Adrenal gland (tissue), 12 donors: ENCODE results near the gene STX3. TPM values are rescaled to one million over a fixed set of nuclear protein-coding genes. Genes with fewer than 3 reads are reported as not detected.
"Not testable (repeated sequence)": the region's sequence is repeated elsewhere in the genome, so short reads cannot be mapped to it uniquely, and the experiment has no call there.

Experiments
- DNase-seq, 7 donors: peaks; one replicate each; pipeline ENCODE4 v3.0.0-alpha.2; 2019 to 2020
- H3K27ac ChIP-seq, 5 donors: fragments of 200-600 bp; sonication (generic) in 4 of 5; 1 replicate in 3 of 5; 2 replicates in 2 of 5; pipeline versions ENCODE4 v1.5.1 to v1.8.0; 2016 to 2020; ENCODE audit warnings: mild to moderate bottlenecking in 1 of 5
- H3K27me3 ChIP-seq: fragments of 200-600 bp; 2 replicates; pipeline ENCODE4 v1.8.0; 2021
- H3K36me3 ChIP-seq, 2 donors: fragments of 200-600 bp; replicated peaks in 1 of 2; 1 replicate in 1 of 2; 2 replicates in 1 of 2; pipeline versions ENCODE4 v1.5.1 to v1.8.0; 2018 to 2022
- H3K4me1 ChIP-seq, 2 donors: fragments of 200-600 bp; replicated peaks in 1 of 2; 1 replicate in 1 of 2; 2 replicates in 1 of 2; pipeline versions ENCODE4 v1.5.1 to v1.8.0; 2018 to 2021
- H3K4me3 ChIP-seq, 4 donors: fragments of 200-600 bp; sonication (generic) in 3 of 4; one replicate each; pipeline ENCODE4 v1.5.1; 2016 to 2018
- H3K9me3 ChIP-seq, 3 donors: fragments of 200-600 bp; sonication (generic) in 1 of 3; replicated peaks in 1 of 3; 1 replicate in 2 of 3; 2 replicates in 1 of 3; pipeline versions ENCODE4 v1.5.1 to v1.8.0; 2016 to 2021
- POLR2A ChIP-seq, 2 donors: fragments of 450-650 bp; IDR thresholded peaks; one replicate each; pipeline ENCODE4 v1.6.1; 2017; ENCODE audit warnings: antibody characterized with exemption in 2 of 2, mild to moderate bottlenecking in 2 of 2, moderate library complexity in 1 of 2
- WGBS, 4 donors: extraction: QIAGEN DNeasy Blood & Tissue Kit in 2 of 4; methylation state at CpG; one replicate each; pipeline versions ENCODE4 v1.1.5 to v1.1.7; 2013 to 2017; 5-methylcytosine and 5-hydroxymethylcytosine counted together
- intact Hi-C, 2 donors: fragments of 100-400 bp; cut with DNase I; formaldehyde crosslinking; loops; one replicate each; pipeline versions ENCODE4 v1.14.1 to v1.15.0; 2022 to 2023
- polyA plus RNA-seq, 3 donors: library from polyadenylated mRNA; stranded (reverse); fragments of 200-250 nt in 2 of 3; fragments of 350-450 nt in 1 of 3; fragmentation: Illumina TruSeq in 1 of 3; extraction: RNeasy Lipid Tissue Mini Kit (QIAGEN cat#74804) in 1 of 3; gene quantifications; one replicate each; pipeline ENCODE4 v1.2.3, GENCODE V29; 2013 to 2014
- total RNA-seq, 9 donors: library from RNA; depleted of rRNA in 4 of 9; stranded (reverse); fragments of >200 nt in 4 of 9; fragments of 120-200 nt in 1 of 9; fragmentation: NEBNext Ultra II Directional in 1 of 9; extraction: Animal tissue kit (Norgen Biotek cat#: 25700) in 1 of 9; gene quantifications; one replicate each; pipeline versions ENCODE4 v1.1.0 to v1.2.4, GENCODE V29; 2013 to 2023
- TF ChIP-seq, protein P1 (sequence below), 6 experiments: fragments of 450-650 bp in 4 of 6; fragments of 200-600 bp in 2 of 6; sonication (generic) in 1 of 6; IDR thresholded peaks; 1 replicate in 5 of 6; 2 replicates in 1 of 6; pipeline versions ENCODE4 v1.5.1 to v1.8.0; 2016 to 2021; ENCODE audit warnings: antibody characterized with exemption in 6 of 6, mild to moderate bottlenecking in 2 of 6, moderate library complexity in 1 of 6
- donor health status: healthy with polysubstance abuse.
- donor health status: Bipolar disorder and iron deficiency.
- donor health status: DM: yes; HTN: yes; CAD: no.
- donor health status: DM: no; HTN: no; CAD: no.
- donor health status: DM: no; HTN: no; CAD: no.
- donor health status: DM: yes; HTN: yes; CAD: no.

The STX3 gene
- total and polyA plus RNA-seq, 12 donors: 12.3 to 63.2 (median 30.1) TPM

DNA sequence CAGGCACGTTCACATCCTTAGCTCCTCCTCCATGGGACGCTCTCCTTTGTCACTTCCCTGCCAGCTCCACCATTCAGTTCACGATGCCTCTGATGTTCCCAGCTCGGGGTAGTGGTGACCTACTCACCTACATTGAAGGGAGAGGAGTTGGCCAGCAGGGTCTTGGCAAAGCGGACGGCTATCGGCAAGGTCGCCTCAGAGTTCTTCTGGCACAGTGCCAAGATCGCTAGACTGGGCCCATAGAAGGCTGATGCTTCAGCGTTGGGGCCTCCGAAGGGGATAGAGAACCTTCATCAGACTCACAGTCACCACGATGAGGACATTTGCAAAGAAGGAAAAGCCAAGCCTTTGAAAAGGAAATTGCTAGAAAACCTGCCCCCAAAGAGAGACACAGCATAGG is 87.1 kb downstream of the STX3 start:
- Histone ChIP-seq H3K9me3 (no peaks in the 10 kb centered on the region), H3K27me3 (no peaks in the 10 kb centered on the region), H3K27ac (no peak overlapping the region), H3K36me3 (no peaks in the 10 kb centered on the region), H3K4me1 (no peaks in the 10 kb centered on the region), H3K4me3 (no peak overlapping the region)
- TF ChIP-seq, protein P1, sequence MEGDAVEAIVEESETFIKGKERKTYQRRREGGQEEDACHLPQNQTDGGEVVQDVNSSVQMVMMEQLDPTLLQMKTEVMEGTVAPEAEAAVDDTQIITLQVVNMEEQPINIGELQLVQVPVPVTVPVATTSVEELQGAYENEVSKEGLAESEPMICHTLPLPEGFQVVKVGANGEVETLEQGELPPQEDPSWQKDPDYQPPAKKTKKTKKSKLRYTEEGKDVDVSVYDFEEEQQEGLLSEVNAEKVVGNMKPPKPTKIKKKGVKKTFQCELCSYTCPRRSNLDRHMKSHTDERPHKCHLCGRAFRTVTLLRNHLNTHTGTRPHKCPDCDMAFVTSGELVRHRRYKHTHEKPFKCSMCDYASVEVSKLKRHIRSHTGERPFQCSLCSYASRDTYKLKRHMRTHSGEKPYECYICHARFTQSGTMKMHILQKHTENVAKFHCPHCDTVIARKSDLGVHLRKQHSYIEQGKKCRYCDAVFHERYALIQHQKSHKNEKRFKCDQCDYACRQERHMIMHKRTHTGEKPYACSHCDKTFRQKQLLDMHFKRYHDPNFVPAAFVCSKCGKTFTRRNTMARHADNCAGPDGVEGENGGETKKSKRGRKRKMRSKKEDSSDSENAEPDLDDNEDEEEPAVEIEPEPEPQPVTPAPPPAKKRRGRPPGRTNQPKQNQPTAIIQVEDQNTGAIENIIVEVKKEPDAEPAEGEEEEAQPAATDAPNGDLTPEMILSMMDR (IDR thresholded peaks at IDR 0.05): no peak
- no peak for TF ChIP-seq POLR2A (IDR thresholded peaks at IDR 0.05)
- intact Hi-C loops: no loop called here
- peak in 1 of 7 donors; percentile 16 for DNase-seq
- WGBS, 4 donors: 59 to 72% (median 61%) methylated on average over 9 to 12 of the region's 12 CpGs

DNA sequence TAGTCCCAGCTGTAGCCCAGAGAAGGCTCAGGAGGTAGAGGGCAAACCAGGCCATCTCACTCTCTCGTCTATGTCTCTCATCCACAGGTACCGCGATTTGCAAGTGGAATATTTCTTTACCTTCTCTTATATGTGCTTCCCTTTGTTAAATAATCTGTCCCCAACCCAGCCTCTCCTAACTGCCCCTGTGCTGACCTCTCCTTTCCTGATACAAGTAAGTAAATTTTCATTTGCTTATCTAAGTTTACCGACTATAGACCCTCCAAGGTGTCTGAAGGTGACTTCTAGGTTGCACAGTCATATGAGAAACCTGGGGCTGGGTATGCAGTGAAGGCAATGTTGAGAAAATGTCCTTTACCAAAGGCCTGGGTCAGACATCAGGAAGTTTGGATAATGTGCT is 90.2 kb downstream of the STX3 start, which contains the start of gene CBLIF:
Gene CBLIF, minus strand, starts transcription at position 101 of the 400 bp plus-strand sequence. Its CDS starts 46 bp downstream, at position 55.
- H3K4me1 ChIP-seq: no peaks in the 10 kb centered on the region
- no peak for TF ChIP-seq POLR2A (IDR thresholded peaks at IDR 0.05)
- TF ChIP-seq, protein P1 (IDR thresholded peaks at IDR 0.05): no peak
- no peak for DNase-seq
- intact Hi-C loops: no loop called here
- no peaks in the 10 kb centered on the region for H3K36me3 ChIP-seq
- no peaks in the 10 kb centered on the region for H3K27me3 ChIP-seq
- H3K4me3 ChIP-seq: no peak within 1 kb of the TSS
- no peak within 1 kb of the TSS for H3K27ac ChIP-seq
- no peaks in the 10 kb centered on the region for H3K9me3 ChIP-seq
- WGBS, 4 donors: 72 to 84% (median 80%) methylated on average over 4 of the region's 4 CpGs

- no peaks in the 10 kb centered on the region for H3K4me1 ChIP-seq
- TF ChIP-seq POLR2A (IDR thresholded peaks at IDR 0.05): no peak
- TF ChIP-seq, protein P1 (IDR thresholded peaks at IDR 0.05): no peak
- H3K36me3 ChIP-seq: no peaks in the 10 kb centered on the region
- intact Hi-C loops: no loop called here
- no peak overlapping the region for H3K27ac ChIP-seq
- H3K4me3 ChIP-seq: no peak overlapping the region
- H3K9me3 ChIP-seq: no peaks in the 10 kb centered on the region
- no peak for DNase-seq
- no peaks in the 10 kb centered on the region for H3K27me3 ChIP-seq
- 54 to 65% (median 61%) methylated on average over 5 of the region's 5 CpGs for WGBS, 4 donors
Measured at GRCh38 chr11:59846556-59846955, 91.4 kb downstream of the STX3 start.

- intact Hi-C loops: no loop called here
- 52 to 75% (median 72%) methylated on average over 3 of the region's 3 CpGs for WGBS, 4 donors
- no peaks in the 10 kb centered on the region for H3K27me3 ChIP-seq
- H3K27ac ChIP-seq: no peak overlapping the region
- no peaks in the 10 kb centered on the region for H3K4me1 ChIP-seq
- no peak overlapping the region for H3K4me3 ChIP-seq
- H3K9me3 ChIP-seq: no peaks in the 10 kb centered on the region
- H3K36me3 ChIP-seq: no peaks in the 10 kb centered on the region
- DNase-seq: no peak
- TF ChIP-seq, protein P1 (IDR thresholded peaks at IDR 0.05): no peak
- TF ChIP-seq POLR2A (IDR thresholded peaks at IDR 0.05): no peak
Measured at GRCh38 chr11:59847626-59848025, 92.5 kb downstream of the STX3 start.

DNA sequence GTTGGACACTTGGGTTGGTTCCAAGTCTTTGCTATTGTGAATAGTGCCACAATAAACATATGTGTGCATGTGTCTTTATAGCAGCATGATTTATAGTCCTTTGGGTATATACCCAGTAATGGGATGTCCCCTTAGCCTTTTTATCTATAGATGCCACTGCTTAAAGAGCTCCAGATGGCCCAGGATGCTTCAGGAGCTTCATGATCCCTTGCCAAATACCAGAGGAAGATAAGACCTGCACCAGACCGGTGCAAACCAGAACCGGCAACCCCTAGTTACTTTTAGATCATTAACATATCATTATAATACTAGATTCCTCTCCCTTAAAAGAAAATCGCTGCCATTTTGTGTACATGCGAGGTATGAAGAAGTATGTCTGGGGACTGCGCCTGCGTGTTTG is 93.3 kb downstream of the STX3 start:
- H3K4me3 ChIP-seq, H3K4me1 ChIP-seq, intact Hi-C loops, H3K27me3 ChIP-seq, H3K27ac ChIP-seq, H3K36me3 ChIP-seq, H3K9me3 ChIP-seq, DNase-seq: not testable (repeated sequence)
- WGBS, 4 donors: 76 to 93% (median 86%) methylated on average over 6 of the region's 6 CpGs
